ENCODE measurements around the gene SMARCC1. TPM values are rescaled to one million over a fixed set of nuclear protein-coding genes. Genes with fewer than 3 reads are reported as not detected.

Gene SMARCC1
- total RNA-seq, 1 experiment from 2014 or later: 168 TPM

GRCh38 chr3:47603332-47603731 lies 178.4 kb downstream of the SMARCC1 start:
- Histone ChIP-seq H3K27ac (ENCODE audit: low read depth, low read length) (no peak overlapping the region), H3K4me3 (replicated peaks in 1 of 2; ENCODE audit: low read depth in 1 of 2, low read length in 2 of 2) (no peak overlapping the region), H4K20me1 (ENCODE audit: insufficient read depth) (0 out of 2 replicates have a peak, but pooled peaks cover 3% of the 10 kb centered on the region), H3K27me3 (ENCODE audit: insufficient read depth, low read length) (no peaks in the 10 kb centered on the region), H3K4me2 (ENCODE audit: low read length) (no peak overlapping the region), H3K9me2 (ENCODE audit: insufficient read depth) (no peaks in the 10 kb centered on the region), H3K9me3 (ENCODE audit: control insufficient read depth in 1 of 2, insufficient read depth in 1 of 2, low read depth in 1 of 2, low read length in 2 of 2) (no peaks in the 10 kb centered on the region), H3K9ac (ENCODE audit: low read length) (no peak overlapping the region), H3K36me3 (ENCODE audit: control insufficient read depth in 1 of 2, insufficient read depth in 2 of 2, low read length in 2 of 2) (peaks cover 7 to 10% of the 10 kb centered on the region in 2 experiments; a peak in 2 of 4 replicates), H3K79me2 (ENCODE audit: insufficient read depth, low read length) (peaks cover 20% of the 10 kb centered on the region; the same call in 1 of the 2 replicates), H3K4me1 (ENCODE audit: control insufficient read depth in 1 of 2, insufficient read depth in 2 of 2, low read length in 2 of 2) (no peaks in the 10 kb centered on the region), H2AFZ (ENCODE audit: low read depth, low read length, poor library complexity, severe bottlenecking) (no peak overlapping the region)
- POLR2A ChIA-PET: no interaction called here
- TF ChIP-seq FOSL1 (IDR thresholded peaks at IDR 0.05; ENCODE audit: low read depth): no peak
- TF ChIP-seq, protein P1, sequence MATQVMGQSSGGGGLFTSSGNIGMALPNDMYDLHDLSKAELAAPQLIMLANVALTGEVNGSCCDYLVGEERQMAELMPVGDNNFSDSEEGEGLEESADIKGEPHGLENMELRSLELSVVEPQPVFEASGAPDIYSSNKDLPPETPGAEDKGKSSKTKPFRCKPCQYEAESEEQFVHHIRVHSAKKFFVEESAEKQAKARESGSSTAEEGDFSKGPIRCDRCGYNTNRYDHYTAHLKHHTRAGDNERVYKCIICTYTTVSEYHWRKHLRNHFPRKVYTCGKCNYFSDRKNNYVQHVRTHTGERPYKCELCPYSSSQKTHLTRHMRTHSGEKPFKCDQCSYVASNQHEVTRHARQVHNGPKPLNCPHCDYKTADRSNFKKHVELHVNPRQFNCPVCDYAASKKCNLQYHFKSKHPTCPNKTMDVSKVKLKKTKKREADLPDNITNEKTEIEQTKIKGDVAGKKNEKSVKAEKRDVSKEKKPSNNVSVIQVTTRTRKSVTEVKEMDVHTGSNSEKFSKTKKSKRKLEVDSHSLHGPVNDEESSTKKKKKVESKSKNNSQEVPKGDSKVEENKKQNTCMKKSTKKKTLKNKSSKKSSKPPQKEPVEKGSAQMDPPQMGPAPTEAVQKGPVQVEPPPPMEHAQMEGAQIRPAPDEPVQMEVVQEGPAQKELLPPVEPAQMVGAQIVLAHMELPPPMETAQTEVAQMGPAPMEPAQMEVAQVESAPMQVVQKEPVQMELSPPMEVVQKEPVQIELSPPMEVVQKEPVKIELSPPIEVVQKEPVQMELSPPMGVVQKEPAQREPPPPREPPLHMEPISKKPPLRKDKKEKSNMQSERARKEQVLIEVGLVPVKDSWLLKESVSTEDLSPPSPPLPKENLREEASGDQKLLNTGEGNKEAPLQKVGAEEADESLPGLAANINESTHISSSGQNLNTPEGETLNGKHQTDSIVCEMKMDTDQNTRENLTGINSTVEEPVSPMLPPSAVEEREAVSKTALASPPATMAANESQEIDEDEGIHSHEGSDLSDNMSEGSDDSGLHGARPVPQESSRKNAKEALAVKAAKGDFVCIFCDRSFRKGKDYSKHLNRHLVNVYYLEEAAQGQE (IDR thresholded peaks at IDR 0.05; ENCODE audit: low read depth): no peak
- no peak for TF ChIP-seq CBX3 (IDR thresholded peaks at IDR 0.05; ENCODE audit: low read depth)
- RAD21 ChIA-PET (ENCODE audit: low non-redundant PET in 1 of 2, low total read pairs in 2 of 2, uncharacterized antibody in 2 of 2, unreplicated experiment in 2 of 2): no interaction called here
- intact Hi-C loops (cut with micrococcal nuclease): no loop called here
- CTCF ChIA-PET: no interaction called here
- ATAC-seq (no peak), DNase-seq (ENCODE audit: low read depth, low spot score) (no peak)
- BruUV-seq (replicated peaks): no TSS peak

DNA sequence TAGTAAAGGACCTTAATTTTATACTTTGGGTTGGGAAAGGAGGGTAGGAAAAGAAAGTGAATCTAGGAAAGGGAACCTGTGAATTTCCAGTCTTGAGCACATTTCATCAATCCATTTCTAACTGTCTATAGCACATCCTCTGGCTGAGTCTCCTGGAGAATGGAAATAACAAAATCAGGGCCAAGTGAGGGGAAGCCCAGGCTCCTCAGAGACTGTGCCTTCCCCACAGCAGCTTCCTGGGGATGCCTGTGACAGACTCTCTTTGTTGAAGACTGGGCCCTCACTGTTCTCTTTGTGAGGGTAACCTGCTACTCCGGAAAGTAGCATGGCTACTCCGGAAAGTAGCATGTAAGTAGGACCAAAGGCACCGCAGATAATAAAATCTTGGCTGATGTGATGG lies 180.4 kb downstream of the SMARCC1 start:
- Histone ChIP-seq H3K9me3 (ENCODE audit: control insufficient read depth in 1 of 2, insufficient read depth in 1 of 2, low read depth in 1 of 2, low read length in 2 of 2) (no peaks in the 10 kb centered on the region), H2AFZ (ENCODE audit: low read depth, low read length, poor library complexity, severe bottlenecking) (no peak overlapping the region), H4K20me1 (ENCODE audit: insufficient read depth) (0 out of 2 replicates have a peak, but pooled peaks cover 3% of the 10 kb centered on the region), H3K27me3 (ENCODE audit: insufficient read depth, low read length) (no peaks in the 10 kb centered on the region), H3K9ac (ENCODE audit: low read length) (no peak overlapping the region), H3K36me3 (ENCODE audit: control insufficient read depth in 1 of 2, insufficient read depth in 2 of 2, low read length in 2 of 2) (peaks cover 2 to 14% of the 10 kb centered on the region in 2 experiments; a peak in 2 of 4 replicates), H3K79me2 (ENCODE audit: insufficient read depth, low read length) (peaks cover 20% of the 10 kb centered on the region; the same call in 1 of the 2 replicates), H3K4me2 (ENCODE audit: low read length) (no peak overlapping the region), H3K4me1 (ENCODE audit: control insufficient read depth in 1 of 2, insufficient read depth in 2 of 2, low read length in 2 of 2) (no peaks in the 10 kb centered on the region), H3K9me2 (ENCODE audit: insufficient read depth) (no peaks in the 10 kb centered on the region), H3K4me3 (replicated peaks in 1 of 2; ENCODE audit: low read depth in 1 of 2, low read length in 2 of 2) (no peak overlapping the region), H3K27ac (ENCODE audit: low read depth, low read length) (no peak overlapping the region)
- RAD21 ChIA-PET (ENCODE audit: low non-redundant PET in 1 of 2, low total read pairs in 2 of 2, uncharacterized antibody in 2 of 2, unreplicated experiment in 2 of 2): no interaction called here
- DNase-seq (ENCODE audit: low read depth, low spot score): no peak
- BruUV-seq (replicated peaks): no TSS peak
- POLR2A ChIA-PET: no interaction called here
- CTCF ChIA-PET: no interaction called here
- TF ChIP-seq RAD21 (IDR thresholded peaks at IDR 0.05; ENCODE audit: low read depth) (no peak), POLR2AphosphoS5 (IDR thresholded peaks at IDR 0.05; ENCODE audit: low read depth, low read length) (no peak), EZH2 (IDR thresholded peaks at IDR 0.05) (no peak), ZBTB33 (IDR thresholded peaks at IDR 0.05; ENCODE audit: extremely low read depth, insufficient replicate concordance, low read length) (no peak), CBX3 (IDR thresholded peaks at IDR 0.05; ENCODE audit: low read depth) (no peak), JUND (IDR thresholded peaks at IDR 0.05) (no peak), SP1 (IDR thresholded peaks at IDR 0.05; ENCODE audit: low read depth) (no peak), SRF (IDR thresholded peaks at IDR 0.05; ENCODE audit: low read depth) (no peak), FOSL1 (IDR thresholded peaks at IDR 0.05; ENCODE audit: low read depth) (no peak), ZFX (IDR thresholded peaks at IDR 0.05) (no peak), CEBPB (IDR thresholded peaks at IDR 0.05; ENCODE audit: low read depth) (no peak)
- TF ChIP-seq, protein P2, sequence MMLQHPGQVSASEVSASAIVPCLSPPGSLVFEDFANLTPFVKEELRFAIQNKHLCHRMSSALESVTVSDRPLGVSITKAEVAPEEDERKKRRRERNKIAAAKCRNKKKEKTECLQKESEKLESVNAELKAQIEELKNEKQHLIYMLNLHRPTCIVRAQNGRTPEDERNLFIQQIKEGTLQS (IDR thresholded peaks at IDR 0.05): no peak
- ATAC-seq: no peak
- intact Hi-C loops (cut with micrococcal nuclease): no loop called here
